Breast epithelium (tissue), 3 donors: ENCODE data around the gene BRINP2.

Source experiments
- POLR2A ChIP-seq: fragments of 450-650 bp; IDR thresholded peaks from one replicate; pipeline ENCODE4 v1.6.1; 2016; ENCODE audit warnings: antibody characterized with exemption, mild to moderate bottlenecking, moderate library complexity
- TF ChIP-seq, protein P1 (sequence below), 3 donors: fragments of 450-650 bp; IDR thresholded peaks; one replicate each; pipeline ENCODE4 v1.5.1; 2016 to 2017; ENCODE audit warnings: antibody characterized with exemption in 3 of 3, mild to moderate bottlenecking in 3 of 3, moderate library complexity in 3 of 3

DNA sequence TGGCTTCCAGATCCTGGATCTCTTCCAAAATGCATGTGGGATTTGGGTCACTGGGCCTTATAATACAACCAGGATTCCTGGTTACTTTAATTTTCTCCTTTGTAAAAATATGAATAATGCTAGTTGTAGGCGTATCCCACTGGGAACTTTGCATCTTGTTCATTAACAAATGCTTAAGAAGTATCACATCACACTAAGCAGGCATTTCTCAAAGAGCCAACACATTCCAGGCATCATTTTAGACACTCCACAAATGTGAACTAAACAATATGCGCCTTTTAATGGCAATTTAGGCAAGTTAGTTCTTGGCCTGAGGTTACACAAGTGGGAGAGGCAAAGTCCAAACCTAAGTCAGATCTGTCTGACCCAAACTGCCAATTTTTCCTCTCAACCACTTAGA, 15.9 kb downstream of the BRINP2 start:
- TF ChIP-seq POLR2A = no peak
- TF ChIP-seq, protein P1, sequence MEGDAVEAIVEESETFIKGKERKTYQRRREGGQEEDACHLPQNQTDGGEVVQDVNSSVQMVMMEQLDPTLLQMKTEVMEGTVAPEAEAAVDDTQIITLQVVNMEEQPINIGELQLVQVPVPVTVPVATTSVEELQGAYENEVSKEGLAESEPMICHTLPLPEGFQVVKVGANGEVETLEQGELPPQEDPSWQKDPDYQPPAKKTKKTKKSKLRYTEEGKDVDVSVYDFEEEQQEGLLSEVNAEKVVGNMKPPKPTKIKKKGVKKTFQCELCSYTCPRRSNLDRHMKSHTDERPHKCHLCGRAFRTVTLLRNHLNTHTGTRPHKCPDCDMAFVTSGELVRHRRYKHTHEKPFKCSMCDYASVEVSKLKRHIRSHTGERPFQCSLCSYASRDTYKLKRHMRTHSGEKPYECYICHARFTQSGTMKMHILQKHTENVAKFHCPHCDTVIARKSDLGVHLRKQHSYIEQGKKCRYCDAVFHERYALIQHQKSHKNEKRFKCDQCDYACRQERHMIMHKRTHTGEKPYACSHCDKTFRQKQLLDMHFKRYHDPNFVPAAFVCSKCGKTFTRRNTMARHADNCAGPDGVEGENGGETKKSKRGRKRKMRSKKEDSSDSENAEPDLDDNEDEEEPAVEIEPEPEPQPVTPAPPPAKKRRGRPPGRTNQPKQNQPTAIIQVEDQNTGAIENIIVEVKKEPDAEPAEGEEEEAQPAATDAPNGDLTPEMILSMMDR (IDR thresholded peaks at IDR 0.05) = no peak
